Glomerular endothelial cell (primary cell): ENCODE results near the gene INF2. TPM values are rescaled to one million over a fixed set of nuclear protein-coding genes. Genes with fewer than 3 reads are reported as not detected.
"Not testable (repeated sequence)": the region's sequence is repeated elsewhere in the genome, so short reads cannot be mapped to it uniquely, and the experiment has no call there.

Experiments used
- DNase-seq: peaks from one replicate; pipeline ENCODE4 v3.0.0-alpha.2; 2011; ENCODE audit warnings: low read depth, low spot score; ENCODE audit errors: extremely low read depth
- total RNA-seq: library from RNA; depleted of rRNA; stranded (reverse); fragments of >200 nt; gene quantifications from 2 replicates; pipeline ENCODE4 v1.2.3, GENCODE V29; 2015

Gene INF2
- total RNA-seq, 1 donor from 2014 or later, result 140 TPM

DNA sequence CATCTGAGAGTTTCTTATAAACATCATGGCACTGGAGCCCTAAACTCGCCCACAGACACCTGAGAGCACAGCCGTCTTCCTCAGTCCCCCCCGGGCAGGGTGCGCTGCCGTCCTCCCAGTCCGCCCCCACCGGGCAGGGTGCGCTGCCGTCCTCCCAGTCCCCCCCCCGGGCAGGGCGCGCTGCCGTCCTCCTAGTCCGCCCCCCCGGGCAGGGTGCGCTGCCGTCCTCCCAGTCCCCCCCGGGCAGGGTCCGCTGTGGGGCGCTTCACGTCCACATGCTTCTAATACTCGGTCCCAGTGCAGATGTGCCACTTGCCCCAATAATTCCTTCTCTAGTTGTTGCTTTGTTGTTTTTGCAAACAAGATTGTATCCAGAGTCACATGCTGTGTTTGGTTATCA is 27.7 kb downstream of the INF2 start:
- DNase-seq, result no peak

DNA sequence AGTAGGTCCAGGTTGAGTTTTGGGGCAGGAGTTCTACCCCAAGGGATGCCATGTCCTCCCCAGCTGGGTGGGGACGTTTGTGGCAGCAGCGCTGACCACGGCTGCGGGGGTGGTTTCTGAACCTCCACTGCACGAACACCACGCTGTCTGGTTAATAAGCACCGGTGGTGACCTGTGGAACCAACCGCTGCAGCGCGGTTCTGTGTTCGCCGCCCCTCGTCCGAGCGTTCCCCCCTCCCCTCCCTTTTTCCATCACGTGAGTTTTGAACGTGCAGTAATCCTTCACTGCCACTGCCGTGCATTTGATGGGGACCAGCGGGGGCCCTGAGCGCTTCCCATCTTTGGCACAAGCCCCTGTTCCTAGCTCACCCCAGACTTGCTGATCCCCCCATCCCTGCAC is 28.2 kb downstream of the INF2 start:
- DNase-seq, result no peak

DNA sequence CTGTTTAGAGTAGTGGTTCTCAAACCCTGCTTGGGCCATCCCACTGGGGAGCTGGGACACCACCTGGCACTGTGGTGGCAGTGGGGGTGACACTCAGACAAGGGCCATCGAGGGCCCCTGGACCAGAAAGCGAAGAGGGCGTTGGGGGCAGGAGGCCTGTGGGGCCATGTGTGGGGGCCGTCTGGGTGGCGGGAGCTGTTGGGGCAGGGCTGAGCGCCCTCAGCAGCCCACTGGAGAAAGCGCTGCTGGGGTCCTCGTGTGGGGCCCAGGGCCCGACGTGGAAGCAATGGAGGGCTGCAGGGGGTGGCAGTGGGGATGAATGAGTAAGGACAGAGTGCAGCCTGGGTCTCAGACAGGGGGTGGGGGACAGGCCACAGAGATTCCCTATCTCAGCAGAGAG is 28.7 kb downstream of the INF2 start:
- DNase-seq, result no peak

DNA sequence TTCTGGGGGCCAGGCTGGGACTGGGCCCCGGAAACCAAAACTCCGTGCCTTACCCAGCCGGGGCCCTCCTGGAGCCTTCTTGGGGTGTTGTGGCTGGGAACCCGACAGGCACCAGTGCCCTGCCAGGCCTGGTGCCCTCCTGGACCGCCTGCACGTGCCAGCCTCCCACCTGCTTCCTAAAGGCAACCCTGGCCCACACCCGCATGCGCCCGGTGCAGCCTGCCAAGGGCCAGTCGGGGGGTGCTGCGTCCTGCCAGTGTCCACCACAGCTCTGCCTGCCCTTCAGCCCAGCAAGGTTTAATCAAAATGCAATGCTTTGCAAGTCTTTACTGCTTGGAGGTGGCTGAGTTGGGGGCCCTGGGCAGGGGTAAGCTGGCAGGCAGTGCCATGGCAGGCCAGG is 29.5 kb downstream of the INF2 start:
- DNase-seq, result no peak

DNA sequence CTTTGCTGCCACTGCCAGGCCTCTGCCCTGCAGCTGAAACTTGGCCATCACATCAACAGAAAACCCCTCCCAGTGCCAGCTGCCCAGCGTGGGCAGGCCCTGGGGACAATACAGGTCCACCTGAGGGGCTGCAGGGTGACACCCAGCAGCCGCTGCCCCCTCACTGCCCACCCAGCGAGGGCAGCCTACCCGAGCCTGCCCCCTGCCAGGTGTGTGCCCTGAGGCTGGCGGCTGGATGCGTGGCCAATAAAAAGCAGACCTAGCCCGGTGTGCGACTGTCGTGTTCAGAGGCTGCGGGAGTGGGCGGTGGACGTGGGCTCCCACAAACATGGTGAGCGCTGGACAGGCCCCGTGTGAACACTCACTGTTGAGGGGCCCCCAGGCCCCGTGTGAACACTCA is 29.9 kb downstream of the INF2 start:
- DNase-seq, result no peak

DNA sequence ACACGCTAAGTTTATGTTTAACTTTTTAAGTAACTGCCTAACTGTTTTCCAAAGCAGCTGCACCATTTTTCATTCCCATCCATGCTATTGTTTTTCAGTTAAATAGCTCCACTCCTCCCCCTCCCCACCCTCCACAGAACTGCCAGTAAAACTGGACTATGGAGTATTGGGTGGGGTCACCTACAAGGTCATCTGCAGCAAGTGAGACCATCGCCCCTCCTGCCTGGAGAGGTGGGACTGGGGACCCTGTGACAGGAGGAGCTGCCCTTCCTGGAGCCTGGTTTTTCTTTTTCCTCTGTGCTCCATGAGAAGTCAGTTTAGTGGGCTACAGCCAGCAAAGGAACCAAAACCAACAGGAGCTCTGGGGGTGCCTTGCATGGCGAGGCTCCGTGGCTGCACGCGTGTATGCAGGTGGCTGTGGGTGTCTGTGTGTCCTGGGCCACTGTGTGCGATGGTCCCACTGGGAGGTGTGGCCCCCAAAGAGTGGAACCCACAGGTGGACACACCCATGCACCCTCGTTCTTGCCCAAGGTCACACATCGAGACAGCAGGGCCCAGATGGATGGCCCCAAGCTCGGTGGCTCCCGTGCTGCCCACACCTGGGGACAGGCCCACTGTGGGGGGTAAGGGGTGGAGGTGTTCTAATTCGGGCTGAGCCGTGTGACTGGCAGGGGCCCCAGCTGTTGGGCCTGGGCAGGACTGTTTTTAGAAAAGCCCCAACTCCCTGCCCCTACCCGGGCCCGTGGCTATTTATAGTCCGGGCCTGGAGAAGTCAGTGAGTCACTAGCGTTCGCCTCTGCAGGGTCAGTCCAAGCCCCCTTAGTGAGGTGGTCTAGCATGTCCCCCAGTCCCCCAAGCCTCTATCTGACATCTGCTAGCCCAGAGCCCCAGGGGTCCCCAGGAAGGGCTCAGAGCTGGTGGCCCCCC is 32.4 kb downstream of the INF2 start:
- DNase-seq, result no peak

DNA sequence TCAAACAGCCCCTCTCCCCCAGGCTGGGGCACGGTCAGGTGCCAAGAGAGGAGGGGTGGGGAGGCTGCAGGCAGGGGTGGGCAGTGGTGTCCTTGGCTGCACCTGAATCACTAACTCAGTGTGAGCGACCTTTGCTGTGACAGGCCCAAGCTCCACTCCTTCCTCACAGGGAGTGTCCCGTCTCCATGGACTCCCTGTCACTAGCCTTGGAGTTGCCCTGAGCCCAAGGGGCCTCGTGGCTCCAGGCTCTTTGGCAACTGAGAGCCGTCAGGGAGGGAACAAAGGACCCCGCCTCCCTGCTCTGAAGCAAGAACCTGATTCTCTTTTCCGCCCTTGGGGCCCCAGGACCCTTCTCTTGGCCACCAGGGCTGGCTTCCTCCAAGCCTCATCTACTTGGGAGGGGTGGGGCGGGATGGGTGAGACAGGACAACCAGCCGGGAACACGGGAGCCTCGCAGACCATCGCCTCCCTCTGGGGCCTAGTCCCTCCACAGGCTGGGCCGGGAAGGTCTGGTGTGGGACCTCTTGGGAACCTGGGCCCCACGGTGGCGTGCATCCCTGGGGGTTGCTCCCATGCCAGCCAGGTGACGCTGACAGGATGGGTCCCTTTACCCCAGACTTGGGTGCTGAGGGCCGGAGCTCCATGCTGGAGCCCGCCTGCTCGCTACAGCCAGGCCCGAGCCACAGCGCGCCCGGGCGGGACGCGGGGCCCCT is 33.7 kb downstream of the INF2 start:
- no peak for DNase-seq

DNA sequence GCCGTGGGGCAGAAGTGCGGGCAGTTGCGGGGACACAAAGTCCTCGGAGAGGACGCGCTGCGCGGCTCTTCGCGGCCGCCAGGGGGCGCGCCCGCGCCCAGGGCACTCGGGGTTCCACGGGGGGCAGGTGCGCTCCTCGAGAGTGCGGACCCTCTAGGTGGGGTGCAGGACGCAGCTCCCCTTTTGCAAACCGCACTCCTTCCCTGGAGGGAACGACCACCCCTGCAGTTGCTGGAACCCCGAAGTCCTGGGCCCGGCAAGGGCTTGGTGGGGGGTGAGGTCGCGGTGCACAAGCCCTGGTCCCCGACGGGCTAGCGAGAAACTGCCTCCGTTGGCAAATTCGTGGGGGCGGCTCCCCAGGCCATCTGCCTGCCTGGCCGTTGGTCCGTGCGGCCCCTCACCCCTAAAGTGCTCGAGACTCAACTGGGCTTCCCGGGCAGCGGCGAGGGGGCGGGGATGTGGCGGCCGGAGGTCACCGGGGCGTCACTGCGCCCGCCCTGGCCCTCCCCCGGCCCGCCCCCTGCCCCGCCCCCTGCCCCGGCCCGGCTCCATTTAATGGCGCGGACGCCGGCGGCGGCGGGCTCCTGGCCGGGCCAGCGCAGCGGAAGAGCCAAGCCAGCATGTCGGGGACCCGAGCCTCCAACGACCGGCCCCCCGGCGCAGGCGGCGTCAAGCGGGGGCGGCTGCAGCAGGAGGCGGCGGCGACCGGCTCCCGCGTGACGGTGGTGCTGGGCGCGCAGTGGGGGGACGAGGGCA is 34.4 kb downstream of the INF2 start, which contains the start of gene ADSS1:
Gene ADSS1, plus strand, starts transcription at position 579 of the 756 bp plus-strand sequence. Its CDS starts 42 bp downstream, at position 621.
- no peak for DNase-seq

DNA sequence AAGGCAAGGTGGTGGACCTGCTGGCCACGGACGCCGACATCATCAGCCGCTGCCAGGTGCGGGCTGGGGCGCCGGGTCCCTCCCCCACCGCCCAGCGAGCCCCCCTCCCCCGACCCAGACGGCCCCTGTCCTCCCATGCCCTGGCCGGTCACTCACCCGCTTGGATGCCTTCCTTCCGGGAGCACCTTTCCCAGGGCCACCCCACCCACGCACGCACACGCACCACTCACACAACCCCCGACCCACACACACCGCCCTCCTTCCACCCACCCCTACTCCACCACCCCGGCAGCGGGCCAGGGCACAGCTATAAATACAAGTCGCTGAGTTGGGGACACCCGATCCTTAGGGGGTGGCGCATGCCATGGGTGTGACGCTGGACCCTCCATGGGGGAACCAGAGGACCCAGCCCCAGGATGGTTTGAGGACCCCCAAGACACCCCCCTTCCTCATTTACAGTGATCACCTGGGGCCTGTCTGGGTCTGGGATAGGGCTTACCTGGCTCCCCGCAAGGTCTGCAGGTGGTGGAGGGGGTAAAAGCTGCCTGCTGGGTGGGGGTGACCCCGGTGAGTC is 35.1 kb downstream of the INF2 start:
- no peak for DNase-seq

DNA sequence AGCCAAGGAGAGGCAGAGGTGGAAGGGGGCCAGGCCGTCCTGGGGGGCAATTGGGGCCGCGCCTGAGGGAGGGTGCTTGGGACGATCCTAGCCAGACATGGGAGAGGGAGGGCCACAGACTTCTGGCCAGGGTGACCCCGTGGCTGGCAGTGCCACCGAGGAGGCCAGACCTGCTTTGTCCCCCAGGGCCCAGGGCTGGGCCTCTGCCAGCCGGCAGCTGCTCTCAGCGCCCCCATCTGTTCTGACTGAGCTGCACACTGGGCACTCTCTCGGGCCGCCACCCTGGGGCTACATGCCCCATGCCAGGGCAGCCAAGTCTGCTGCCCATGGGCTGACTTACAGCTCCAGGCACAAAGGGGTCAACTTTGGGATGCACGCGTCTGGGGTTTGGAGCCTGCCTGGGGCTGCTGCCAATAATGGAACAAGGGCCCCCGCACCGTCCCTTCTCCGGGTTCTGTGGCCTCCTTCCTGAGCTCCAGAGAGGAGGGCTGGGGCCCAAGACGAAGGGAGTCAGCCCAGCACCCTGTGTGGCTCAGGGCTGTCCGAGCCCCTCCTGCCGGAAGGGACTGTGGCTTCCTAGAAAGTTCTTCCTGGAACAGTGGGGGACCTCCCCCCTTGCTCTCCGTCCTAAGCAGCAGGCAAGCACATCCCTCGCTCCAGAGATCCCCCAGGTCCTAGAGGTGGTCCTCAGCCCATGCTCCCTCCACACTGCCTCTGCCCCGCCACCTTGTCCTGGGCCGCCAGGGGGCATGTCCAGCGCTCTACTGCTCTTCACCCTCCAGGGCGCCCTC is 35.8 kb downstream of the INF2 start:
- DNase-seq, result no peak

DNA sequence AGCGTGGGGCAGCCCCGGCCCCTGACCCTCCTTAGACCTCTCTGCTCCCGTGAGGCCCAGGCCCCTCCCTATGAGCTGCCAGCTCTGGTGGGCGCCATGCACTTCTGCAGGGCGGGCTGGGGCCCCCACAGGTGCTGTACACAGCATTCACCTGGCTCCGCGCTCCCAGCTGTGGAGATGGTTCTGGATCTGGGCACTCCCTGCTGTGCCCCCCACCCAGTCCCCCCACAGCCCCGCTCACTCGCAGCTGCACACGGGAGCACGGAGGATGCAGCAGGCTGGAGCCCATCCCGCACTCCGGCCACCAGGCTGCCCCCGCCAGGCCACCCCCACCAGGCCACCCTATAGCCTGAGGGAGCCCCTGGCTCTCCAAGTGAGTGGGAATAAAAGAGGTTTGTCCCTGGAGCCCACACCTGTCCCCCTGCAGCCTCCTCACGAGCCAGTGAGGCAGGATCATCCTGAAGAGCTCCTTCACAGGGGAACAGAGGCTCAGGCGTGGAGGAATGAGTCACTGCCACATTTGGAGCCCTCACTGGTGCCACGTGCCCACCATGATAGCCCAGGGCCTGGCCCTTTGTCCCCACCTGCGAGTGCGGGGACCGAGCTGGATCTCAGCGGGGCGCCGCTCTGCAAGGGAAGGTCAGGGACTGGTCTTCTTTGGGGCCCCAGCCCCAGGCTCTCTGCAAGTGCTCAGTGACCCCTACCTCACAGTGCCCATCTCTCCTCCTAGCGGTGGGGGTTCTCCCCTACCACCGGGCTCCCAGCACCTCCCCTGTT is 36.5 kb downstream of the INF2 start:
- no peak for DNase-seq

DNA sequence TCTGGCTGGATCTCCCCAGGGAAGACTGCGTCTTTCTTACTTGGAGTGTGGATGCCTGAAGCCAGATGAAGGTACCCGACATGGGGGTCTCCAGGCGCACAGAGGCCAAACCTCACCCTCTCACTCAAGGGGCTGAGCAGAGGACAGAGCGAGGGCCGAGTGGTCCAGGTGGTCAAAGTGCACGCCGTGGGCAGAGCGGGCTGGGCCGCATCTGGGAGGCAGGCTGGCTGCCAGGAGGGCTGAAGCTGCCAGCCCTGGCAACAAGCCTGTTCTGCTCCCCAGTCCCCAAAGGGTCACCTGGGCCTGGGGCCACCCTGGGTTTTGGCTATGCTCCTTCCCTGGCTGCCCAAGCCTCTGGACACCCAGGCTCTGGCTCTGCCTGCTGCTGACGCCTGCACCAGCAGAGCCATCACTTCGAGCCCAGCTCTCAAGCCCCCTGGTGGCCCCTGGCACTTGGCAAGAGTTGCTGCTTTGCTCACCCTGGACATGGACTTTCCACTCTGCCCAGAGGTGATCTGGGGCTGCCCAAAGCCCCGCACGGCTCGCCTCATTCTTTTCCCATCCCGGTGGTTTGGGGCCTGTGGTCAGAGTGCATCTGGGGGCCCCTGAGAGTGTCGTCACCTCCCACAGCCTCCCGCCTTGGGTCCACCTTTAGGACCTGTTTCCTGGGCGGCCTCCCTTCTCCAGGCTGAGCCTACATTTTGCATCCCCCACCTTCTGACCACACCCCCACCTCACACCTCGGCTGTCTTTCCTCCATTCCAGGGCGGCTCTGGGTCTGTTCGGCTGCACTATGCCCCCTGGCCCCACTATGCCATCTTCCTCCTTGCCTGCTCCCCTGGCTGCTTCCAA is 37.4 kb downstream of the INF2 start:
- DNase-seq, result no peak

DNA sequence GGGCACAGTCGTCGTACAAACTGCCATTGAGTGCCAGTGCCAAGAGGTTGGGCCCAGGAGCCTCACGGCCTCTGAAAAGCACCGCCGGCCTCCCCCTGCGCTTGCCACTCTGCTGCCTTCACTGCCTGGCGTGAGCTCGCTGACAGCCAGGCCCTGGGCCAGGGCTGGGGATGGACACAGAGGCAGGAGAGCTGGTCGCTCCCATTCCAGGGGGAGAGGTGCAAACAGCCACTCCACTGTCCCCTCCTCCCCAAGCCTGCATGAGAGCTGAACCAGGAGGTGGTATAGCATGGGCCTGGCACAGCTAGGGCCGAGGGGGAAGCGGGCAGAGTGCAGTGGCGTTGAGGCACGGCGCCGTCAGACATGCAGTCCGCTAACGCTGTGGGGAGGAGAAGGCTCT is 39.2 kb downstream of the INF2 start:
- no peak for DNase-seq

DNA sequence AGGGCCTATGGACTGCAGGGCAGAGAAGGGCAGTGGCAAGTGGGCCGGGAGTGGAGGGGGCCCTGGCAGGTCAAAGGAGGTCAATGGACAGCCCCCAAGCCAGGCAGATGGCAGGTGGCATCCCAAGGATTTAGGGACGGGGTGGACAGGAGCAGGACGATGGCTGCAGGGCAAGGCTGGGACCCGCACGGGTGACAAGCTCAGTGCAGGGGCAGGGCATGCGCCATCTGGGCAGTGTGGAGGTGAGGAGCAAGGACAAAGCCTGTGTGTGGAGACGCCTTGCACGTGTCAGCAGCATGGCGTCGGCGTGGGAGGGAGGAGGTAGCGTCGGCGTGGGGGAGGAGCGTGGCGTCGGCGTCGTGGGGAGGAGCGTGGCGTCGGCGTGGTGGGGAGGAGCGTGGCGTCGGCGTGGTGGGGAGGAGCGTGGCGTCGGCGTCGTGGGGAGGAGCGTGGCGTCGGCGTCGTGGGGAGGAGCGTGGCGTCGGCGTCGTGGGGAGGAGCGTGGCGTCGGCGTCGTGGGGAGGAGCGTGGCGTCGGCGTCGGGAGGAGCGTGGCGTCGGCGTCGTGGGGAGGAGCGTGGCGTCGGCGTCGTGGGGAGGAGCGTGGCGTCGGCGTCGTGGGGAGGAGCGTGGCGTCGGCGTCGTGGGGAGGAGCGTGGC is 39.9 kb downstream of the INF2 start:
- not testable (repeated sequence) for DNase-seq

DNA sequence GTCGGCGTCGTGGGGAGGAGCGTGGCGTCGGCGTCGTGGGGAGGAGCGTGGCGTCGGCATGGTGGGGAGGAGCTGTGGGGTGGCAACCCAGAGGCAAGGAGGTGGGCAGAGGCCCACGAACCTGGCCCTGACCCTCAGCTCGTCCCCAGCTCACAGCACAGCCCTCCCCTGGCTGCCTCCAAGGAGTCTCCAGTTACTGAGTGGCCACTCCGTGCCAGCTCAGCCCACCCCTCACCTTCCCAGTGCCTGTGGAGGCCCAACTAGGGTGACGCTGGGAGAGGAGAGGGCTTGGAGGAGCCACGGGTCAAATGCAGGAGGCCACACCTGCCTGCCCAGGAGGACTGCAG is 40.4 kb downstream of the INF2 start:
- no peak for DNase-seq

DNA sequence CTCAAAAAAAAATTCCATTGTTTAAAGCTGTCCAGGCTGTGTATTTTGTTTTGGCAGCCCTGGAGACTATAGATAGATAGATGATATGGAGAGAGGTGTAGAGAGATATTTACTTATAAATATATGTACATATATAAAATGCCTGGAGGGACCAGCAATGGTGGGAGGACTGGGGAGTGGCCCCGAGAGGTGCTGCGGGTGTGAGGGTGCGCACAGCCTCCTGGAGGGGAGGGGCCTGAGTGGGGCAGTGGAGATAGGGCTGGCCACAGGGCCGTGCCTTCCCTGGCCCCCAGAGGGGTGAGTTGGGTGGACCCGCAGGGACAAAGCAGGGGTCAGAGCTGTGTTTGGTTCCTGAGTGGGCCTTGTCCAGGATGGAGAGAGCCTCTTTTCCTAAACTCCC is 41.1 kb downstream of the INF2 start:
- no peak for DNase-seq

DNA sequence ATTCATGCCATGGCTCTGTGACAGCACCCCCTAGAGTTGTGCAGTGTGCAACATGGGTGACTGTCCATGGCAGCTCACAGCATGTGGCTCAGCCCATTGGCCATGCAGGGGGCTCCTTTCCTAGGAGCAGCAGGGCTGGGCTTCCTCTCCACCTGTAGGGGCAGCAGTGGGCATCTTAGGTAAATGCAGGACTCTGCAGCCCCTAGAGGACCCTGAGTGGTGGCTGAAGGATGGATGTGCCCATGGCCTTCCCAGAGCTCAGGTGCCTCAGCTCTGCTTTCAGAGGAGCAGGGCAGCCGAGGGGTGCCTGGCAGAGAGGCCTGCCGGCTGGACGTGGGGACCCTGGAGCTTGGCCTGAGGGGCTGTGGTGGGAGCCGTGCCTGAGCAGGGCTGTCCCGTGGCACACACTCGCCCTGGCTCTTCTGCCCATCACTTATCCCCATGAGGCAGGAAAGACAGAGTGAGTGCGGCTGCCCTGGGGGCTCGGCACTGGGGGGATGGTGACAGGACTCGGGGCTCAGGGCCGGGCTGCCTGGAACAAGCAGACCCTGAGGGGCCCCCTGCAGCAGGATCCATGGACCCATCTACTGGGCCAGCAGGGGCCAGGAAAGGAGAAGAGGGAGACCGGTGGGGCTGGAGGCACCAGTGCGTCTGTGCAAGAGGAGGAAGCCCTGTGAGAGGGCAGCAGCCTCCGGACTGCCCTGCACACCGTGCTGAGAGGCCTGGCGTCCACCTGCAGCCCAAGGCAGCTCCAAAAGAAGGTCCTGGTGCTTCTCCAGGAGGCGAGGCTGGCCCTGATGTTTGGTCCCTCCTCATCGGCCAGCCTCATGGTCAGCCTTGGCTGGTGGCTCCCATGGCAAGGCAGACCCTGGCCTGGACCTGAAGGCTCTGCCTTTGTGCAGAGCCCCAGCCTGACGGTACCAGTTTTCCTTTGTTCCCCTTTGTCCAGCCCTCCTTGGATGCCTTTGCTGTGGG is 42.2 kb downstream of the INF2 start:
- DNase-seq, result no peak
